GM23338 (cell line): ENCODE measurements around the gene CITED4. TPM values are rescaled to one million over a fixed set of nuclear protein-coding genes. Genes with fewer than 3 reads are reported as not detected.

Experiments used
- ATAC-seq: fragments of 200-7000 bp; cut with Tn5 transposase; 3 replicates; pipeline ENCODE4 v1.9.1; 2020
- DNase-seq: peaks from one replicate; pipeline ENCODE4 v3.0.0-alpha.2; 2015; ENCODE audit warnings: low spot score
- H2AFZ ChIP-seq: fragments of 200-600 bp; sonication (generic); 2 replicates; pipeline ENCODE4 v1.8.0; 2016; ENCODE audit warnings: antibody characterized with exemption, mild to moderate bottlenecking, moderate library complexity
- H3F3A ChIP-seq: fragments of 200-600 bp; sonication (generic); replicated peaks from 2 replicates; pipeline ENCODE4 v1.8.0; 2017; ENCODE audit warnings: antibody characterized with exemption, mixed run types, low read depth
- H3K27ac ChIP-seq: fragments of 200-600 bp; sonication (generic); 2 replicates; pipeline ENCODE4 v1.6.1; 2016; ENCODE audit warnings: low read depth
- H3K27me3 ChIP-seq: fragments of 200-600 bp; sonication (generic); 2 replicates; pipeline ENCODE4 v1.8.0; 2016; ENCODE audit warnings: mild to moderate bottlenecking, mixed run types, moderate library complexity; ENCODE audit not compliant: insufficient read depth
- H3K36me3 ChIP-seq: fragments of 200-600 bp; sonication (generic); 2 replicates; pipeline ENCODE4 v1.8.0; 2016; ENCODE audit warnings: mild to moderate bottlenecking; ENCODE audit not compliant: insufficient read depth
- H3K4me1 ChIP-seq: fragments of 200-600 bp; sonication (generic); 2 replicates; pipeline ENCODE4 v1.8.0; 2016; ENCODE audit warnings: mild to moderate bottlenecking, moderate library complexity; ENCODE audit not compliant: insufficient read depth
- H3K4me2 ChIP-seq: fragments of 200-600 bp; sonication (generic); 2 replicates; pipeline ENCODE4 v1.7.1; 2017; ENCODE audit warnings: mixed run types
- H3K4me3 ChIP-seq: fragments of 200-600 bp; sonication (generic); 2 replicates; pipeline ENCODE4 v1.6.1; 2016; ENCODE audit warnings: mixed run types
- H3K79me2 ChIP-seq: fragments of 200-600 bp; sonication (generic); replicated peaks from 2 replicates; pipeline ENCODE4 v1.8.0; 2017; ENCODE audit warnings: mild to moderate bottlenecking; ENCODE audit not compliant: insufficient read depth
- H3K9me2 ChIP-seq: fragments of 200-600 bp; sonication (generic); 2 replicates; pipeline ENCODE4 v1.8.0; 2017; ENCODE audit not compliant: insufficient read depth
- H4K20me1 ChIP-seq: fragments of 200-600 bp; sonication (generic); replicated peaks from 2 replicates; pipeline ENCODE4 v1.8.0; 2017; ENCODE audit warnings: mild to moderate bottlenecking; ENCODE audit not compliant: insufficient read depth
- H3K27ac Mint-ChIP-seq: 2 replicates; pipeline ENCODE4 v1.8.0; 2020; ENCODE audit warnings: inconsistent platforms, mild to moderate bottlenecking, moderate library complexity, mixed read lengths
- H3K27me3 Mint-ChIP-seq: 3 replicates; pipeline ENCODE4 v1.8.0; 2022; ENCODE audit warnings: low read depth, mild to moderate bottlenecking, moderate library complexity, mixed read lengths, inconsistent platforms; ENCODE audit not compliant: insufficient read depth, poor library complexity
- H3K36me3 Mint-ChIP-seq: 3 replicates; pipeline ENCODE4 v1.8.0; 2021; ENCODE audit warnings: low read depth, mild to moderate bottlenecking, inconsistent platforms, moderate library complexity, mixed read lengths
- H3K4me1 Mint-ChIP-seq: 3 replicates; pipeline ENCODE4 v1.8.0; 2020; ENCODE audit warnings: mild to moderate bottlenecking, inconsistent platforms, mixed read lengths
- H3K4me3 Mint-ChIP-seq: 3 replicates; pipeline ENCODE4 v1.8.0; 2021; ENCODE audit warnings: moderate library complexity, mild to moderate bottlenecking, inconsistent platforms, mixed read lengths
- H3K9me3 Mint-ChIP-seq: 3 replicates; pipeline ENCODE4 v1.8.0; 2020; ENCODE audit warnings: moderate library complexity, mild to moderate bottlenecking, inconsistent platforms, mixed read lengths
- CREB1 ChIP-seq: fragments of 250-450 bp; sonication (Bioruptor Pico); IDR thresholded peaks from 2 replicates; pipeline ENCODE4 v1.5.0; 2020; ENCODE audit warnings: low read depth, mild to moderate bottlenecking, moderate library complexity
- ETS1 ChIP-seq: IDR thresholded peaks from 2 replicates; pipeline ENCODE4 v1.6.1; 2016; ENCODE audit warnings: antibody characterized with exemption
- NANOG ChIP-seq: IDR thresholded peaks from 2 replicates; pipeline ENCODE4 v1.6.1; 2016; ENCODE audit warnings: antibody characterized with exemption, borderline replicate concordance
- POLR2AphosphoS5 ChIP-seq: IDR thresholded peaks from 2 replicates; pipeline ENCODE4 v1.6.1; 2016; ENCODE audit warnings: antibody characterized with exemption, low read depth
- REST ChIP-seq: IDR thresholded peaks from one replicate; pipeline ENCODE4 v1.6.1; 2018; ENCODE audit warnings: antibody characterized with exemption; ENCODE audit not compliant: unreplicated experiment
- STAT1 ChIP-seq: IDR thresholded peaks from one replicate; pipeline ENCODE4 v1.6.1; 2016; ENCODE audit warnings: antibody characterized with exemption; ENCODE audit not compliant: unreplicated experiment
- ZNF114 ChIP-seq: fragments of 250-450 bp; sonication (Bioruptor Pico); IDR thresholded peaks from 2 replicates; pipeline ENCODE4 v1.5.0; 2020; ENCODE audit warnings: mild to moderate bottlenecking, moderate library complexity
- ZNF462 ChIP-seq: fragments of 250-450 bp; sonication (Bioruptor Pico); IDR thresholded peaks from 2 replicates; pipeline ENCODE4 v1.5.0; 2020; ENCODE audit warnings: mild to moderate bottlenecking, moderate library complexity
- polyA plus RNA-seq: library from polyadenylated mRNA; unstranded; fragments of >200 nt; fragmentation: Nextera tagmentation; extraction: Ambion mirVana; gene quantifications from 2 replicates; pipeline ENCODE4 v1.2.1, GENCODE V29; 2016
- total RNA-seq: library from RNA; depleted of rRNA; stranded (reverse); fragments of >200 nt; shearing (Covaris generic); gene quantifications from 2 replicates; pipeline ENCODE4 v1.2.3, GENCODE V29; 2014

Gene CITED4
- total and polyA plus RNA-seq, 2 experiments from 2014 or later = 2.9 to 18.7 TPM

GRCh38 chr1:40878906-40879305 is 16.7 kb upstream of the CITED4 start:
- Histone ChIP-seq H3K36me3 (no peaks in the 10 kb centered on the region), H3K79me2 (no peaks in the 10 kb centered on the region), H2AFZ (peak overlapping the region; percentile 14; the same call in 1 of the 2 replicates), H3K4me1 (peaks cover 4% of the 10 kb centered on the region; the same call in 1 of the 2 replicates), H3K27ac (no peak overlapping the region), H3F3A (no peaks in the 10 kb centered on the region), H3K4me3 (no peak overlapping the region), H3K27me3 (peaks cover 10% of the 10 kb centered on the region), H4K20me1 (no peaks in the 10 kb centered on the region), H3K9me2 (0 out of 2 replicates have a peak, but pooled peaks cover 4% of the 10 kb centered on the region), H3K4me2 (no peak overlapping the region)
- H3K27me3 Mint-ChIP-seq = peaks cover 14% of the 10 kb centered on the region
- H3K9me3 Mint-ChIP-seq = peaks cover 12% of the 10 kb centered on the region; the same call in 2 of the 3 replicates
- H3K36me3 Mint-ChIP-seq = 0 out of 3 replicates have a peak, but pooled peaks cover 5% of the 10 kb centered on the region
- no peak overlapping the region for H3K4me3 Mint-ChIP-seq
- no peak overlapping the region for H3K27ac Mint-ChIP-seq
- TF ChIP-seq STAT1 (no peak), ETS1 (no peak), ZNF114 (CRISPR knock-in tag) (no peak), REST (no peak), POLR2AphosphoS5 (no peak), CREB1 (CRISPR knock-in tag) (no peak), ZNF462 (CRISPR knock-in tag) (no peak), NANOG (no peak)
- peaks cover 9% of the 10 kb centered on the region for H3K4me1 Mint-ChIP-seq
- no peak for DNase-seq
- ATAC-seq = no peak
